MM.1S (cell line): Measurements from ENCODE around the gene DMKN.
A peak's percentile ranks its signal among the peaks of the same experiment; 100 is the strongest.

Experiments used
- DNase-seq: peaks from one replicate; pipeline ENCODE4 v3.0.0-alpha.2; 2015
- H2AFZ ChIP-seq: fragments of 300-600 bp; sonication (generic); 2 replicates; pipeline ENCODE4 v1.6.0; 2016; ENCODE audit warnings: antibody characterized with exemption, low read length
- H3F3A ChIP-seq: fragments of 300-600 bp; sonication (generic); 2 replicates; pipeline ENCODE4 v1.6.1; 2016; ENCODE audit warnings: mild to moderate bottlenecking, antibody characterized with exemption, low read length, moderate library complexity, mixed read lengths; ENCODE audit not compliant: insufficient read depth
- H3K27ac ChIP-seq: fragments of 300-600 bp; sonication (generic); 2 replicates; pipeline ENCODE4 v1.5.1; 2016; ENCODE audit warnings: mild to moderate bottlenecking, low read length
- H3K27me3 ChIP-seq: fragments of 300-600 bp; sonication (generic); replicated peaks from 2 replicates; pipeline ENCODE4 v1.6.0; 2016; ENCODE audit warnings: low read length; ENCODE audit not compliant: insufficient read depth
- H3K36me3 ChIP-seq: fragments of 300-600 bp; sonication (generic); replicated peaks from 2 replicates; pipeline ENCODE4 v1.6.1; 2016; ENCODE audit warnings: mild to moderate bottlenecking, low read length, mixed read lengths; ENCODE audit not compliant: insufficient read depth
- H3K4me1 ChIP-seq: fragments of 300-600 bp; sonication (generic); 2 replicates; pipeline ENCODE4 v1.6.1; 2016; ENCODE audit warnings: low read length, mixed read lengths
- H3K4me2 ChIP-seq: fragments of 300-600 bp; sonication (generic); 2 replicates; pipeline ENCODE4 v1.6.0; 2016; ENCODE audit warnings: low read depth, low read length
- H3K4me3 ChIP-seq: fragments of 300-600 bp; sonication (generic); 2 replicates; pipeline ENCODE4 v1.5.1; 2016; ENCODE audit warnings: low read length, mixed read lengths
- H3K79me2 ChIP-seq: fragments of 300-600 bp; sonication (generic); 2 replicates; pipeline ENCODE4 v1.6.1; 2016; ENCODE audit warnings: mixed run types, low read length, mixed read lengths
- H3K9ac ChIP-seq: fragments of 300-600 bp; sonication (generic); 2 replicates; pipeline ENCODE4 v1.6.1; 2016; ENCODE audit warnings: low read length, mixed read lengths
- H3K9me2 ChIP-seq: fragments of 300-600 bp; sonication (generic); replicated peaks from 2 replicates; pipeline ENCODE4 v1.6.1; 2016; ENCODE audit warnings: mild to moderate bottlenecking, low read length, mixed read lengths; ENCODE audit not compliant: insufficient read depth
- H3K9me3 ChIP-seq: fragments of 300-600 bp; sonication (generic); replicated peaks from 2 replicates; pipeline ENCODE4 v1.6.1; 2016; ENCODE audit warnings: mild to moderate bottlenecking, low read length, mixed read lengths; ENCODE audit not compliant: insufficient read depth
- H4K20me1 ChIP-seq: fragments of 300-600 bp; sonication (generic); 2 replicates; pipeline ENCODE4 v1.6.1; 2016; ENCODE audit warnings: mild to moderate bottlenecking, low read length, moderate library complexity, mixed read lengths; ENCODE audit not compliant: insufficient read depth
- CTCF ChIP-seq: fragments of 300-600 bp; sonication (generic); IDR thresholded peaks from 2 replicates; pipeline ENCODE4 v1.5.1; 2016; ENCODE audit warnings: antibody characterized with exemption, low read length, mixed read lengths
- EZH2 ChIP-seq: fragments of 300-600 bp; sonication (generic); optimal IDR thresholded peaks from 2 replicates; pipeline ENCODE3; 2017; ENCODE audit warnings: low read depth, mild to moderate bottlenecking, antibody characterized with exemption, low read length, mixed read lengths
- EZH2phosphoT487 ChIP-seq: fragments of 300-600 bp; sonication (generic); IDR thresholded peaks from 2 replicates; pipeline ENCODE4 v1.6.1; 2018; ENCODE audit warnings: antibody characterized with exemption, low read length

DMKN gene

GRCh38 chr19:35533201-35533821 lies 19.9 kb upstream of the DMKN start, which contains the start of gene GAPDHS:
TSS of gene GAPDHS (plus strand) at chr19:35533456. CDS start at chr19:35533528, 72 bp downstream.
- H4K20me1 ChIP-seq = no peaks in the 10 kb centered on the region
- H2AFZ ChIP-seq = no peak within 1 kb of the TSS
- no peak within 1 kb of the TSS for H3K4me3 ChIP-seq
- H3K9ac ChIP-seq = no peak within 1 kb of the TSS
- H3K27me3 ChIP-seq = peaks cover 89% of the 10 kb centered on the region
- no peaks in the 10 kb centered on the region for H3K9me3 ChIP-seq
- no peaks in the 10 kb centered on the region for H3F3A ChIP-seq
- TF ChIP-seq EZH2phosphoT487 (no peak), EZH2 (no peak), CTCF (no peak)
- no peaks in the 10 kb centered on the region for H3K4me1 ChIP-seq
- no peak within 1 kb of the TSS for H3K27ac ChIP-seq
- H3K79me2 ChIP-seq = no peaks in the 10 kb centered on the region
- H3K36me3 ChIP-seq = no peaks in the 10 kb centered on the region
- no peak for DNase-seq
- H3K9me2 ChIP-seq = no peaks in the 10 kb centered on the region
- H3K4me2 ChIP-seq = no peak within 1 kb of the TSS

GRCh38 chr19:35531291-35531690 lies 17.8 kb upstream of the DMKN start:
- H3K4me3 ChIP-seq = no peak overlapping the region
- H3K27me3 ChIP-seq = peaks cover 91% of the 10 kb centered on the region
- no peaks in the 10 kb centered on the region for H3K4me1 ChIP-seq
- H3K9ac ChIP-seq = no peak overlapping the region
- DNase-seq = no peak
- H3F3A ChIP-seq = no peaks in the 10 kb centered on the region
- H3K27ac ChIP-seq = no peak overlapping the region
- no peak overlapping the region for H3K4me2 ChIP-seq
- H3K36me3 ChIP-seq = no peaks in the 10 kb centered on the region
- no peaks in the 10 kb centered on the region for H3K9me3 ChIP-seq
- H3K9me2 ChIP-seq = no peaks in the 10 kb centered on the region
- no peak overlapping the region for H2AFZ ChIP-seq
- H3K79me2 ChIP-seq = no peaks in the 10 kb centered on the region
- no peak for TF ChIP-seq CTCF
- TF ChIP-seq EZH2phosphoT487 = no peak
- no peak for TF ChIP-seq EZH2
- no peaks in the 10 kb centered on the region for H4K20me1 ChIP-seq

GRCh38 chr19:35529241-35530218 lies 16.1 kb upstream of the DMKN start:
- Histone ChIP-seq H3K36me3 (no peaks in the 10 kb centered on the region), H3K4me2 (no peak overlapping the region), H3K27me3 (peaks cover 87% of the 10 kb centered on the region), H3K4me1 (no peaks in the 10 kb centered on the region), H3K79me2 (no peaks in the 10 kb centered on the region), H4K20me1 (no peaks in the 10 kb centered on the region), H3K4me3 (no peak overlapping the region), H2AFZ (no peak overlapping the region), H3K27ac (no peak overlapping the region), H3K9me3 (no peaks in the 10 kb centered on the region), H3F3A (no peaks in the 10 kb centered on the region), H3K9me2 (no peaks in the 10 kb centered on the region), H3K9ac (no peak overlapping the region)
- TF ChIP-seq EZH2phosphoT487 = no peak
- no peak for TF ChIP-seq CTCF
- peak; percentile 45 for TF ChIP-seq EZH2
- DNase-seq = no peak
